ENCODE results near the gene CMSS1. TPM values are rescaled to one million over a fixed set of nuclear protein-coding genes. Genes with fewer than 3 reads are reported as not detected.

Gene CMSS1
- total and polyA plus RNA-seq, 12 donors, result 16.2 to 75.6 (median 33.0) TPM

DNA sequence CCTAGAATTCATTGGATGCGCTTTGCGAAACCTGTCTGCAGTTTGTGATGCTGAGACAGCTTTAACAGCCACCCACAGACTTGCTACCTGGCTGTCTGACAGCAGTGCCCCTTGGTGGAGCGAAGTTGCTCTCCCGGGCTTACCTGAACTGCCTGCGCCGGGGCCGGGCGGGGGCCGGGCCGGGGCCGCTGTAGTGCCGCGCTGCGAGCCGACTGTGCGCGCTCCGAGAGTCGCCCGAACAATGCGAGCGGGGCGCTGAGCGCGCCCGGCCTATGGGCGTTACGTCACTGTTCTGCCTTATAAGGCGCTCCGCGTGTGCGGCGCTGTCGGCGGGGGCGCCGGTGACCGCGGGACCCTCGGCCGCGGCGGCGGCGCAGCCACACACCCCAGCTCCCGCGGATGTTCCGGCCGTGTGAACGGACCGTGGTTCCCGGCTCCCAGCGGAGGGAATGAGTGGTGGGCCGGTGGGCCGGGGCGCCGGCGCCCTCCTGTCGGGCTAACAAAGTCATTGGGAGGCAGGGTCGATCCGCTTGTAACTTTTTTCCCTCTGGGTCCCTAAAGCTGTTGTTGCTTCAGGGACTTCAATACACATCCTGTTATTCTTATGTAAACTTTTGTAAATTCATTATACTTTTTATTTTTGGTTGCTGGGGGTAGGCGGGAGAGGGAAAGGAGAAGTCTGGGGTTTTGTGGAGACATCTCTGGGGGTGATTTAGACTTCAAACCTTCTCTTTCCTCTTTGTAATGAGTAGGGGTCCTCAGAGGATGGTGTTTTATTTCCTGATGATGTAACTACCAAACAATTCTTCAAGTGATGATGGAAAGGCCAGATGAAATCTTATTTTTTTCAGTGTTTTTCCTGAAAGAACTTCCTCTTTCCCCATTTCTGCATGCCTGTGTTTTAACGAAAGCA is 58.5 kb downstream of the CMSS1 start:
- H3K4me3 ChIP-seq, result peak overlapping the region; percentile 9 to 66 (median 43)
- peak overlapping the region; percentile 23 to 94 (median 84) for H3K27ac ChIP-seq
- H3K9me3 ChIP-seq (replicated peaks in 1 of 3), result no peaks in the 10 kb centered on the region
- TF ChIP-seq POLR2A (IDR thresholded peaks at IDR 0.05) (peak; percentile 86 to 88), CTCF (IDR thresholded peaks at IDR 0.05) (peak in 1 of 6 experiments; percentile 9)
- no peaks in the 10 kb centered on the region for H3K27me3 ChIP-seq
- peak; percentile 59 to 87 (median 77) for DNase-seq
- no peaks in the 10 kb centered on the region for H3K36me3 ChIP-seq (replicated peaks in 1 of 2)
- peaks cover 22 to 45% of the 10 kb centered on the region in 2 donors for H3K4me1 ChIP-seq (replicated peaks in 1 of 2)
- intact Hi-C loops (cut with DNase I), result no loop called here
- WGBS, 4 donors, result 5 to 11% (median 6%) methylated on average over 13 to 63 of the region's 63 CpGs

DNA sequence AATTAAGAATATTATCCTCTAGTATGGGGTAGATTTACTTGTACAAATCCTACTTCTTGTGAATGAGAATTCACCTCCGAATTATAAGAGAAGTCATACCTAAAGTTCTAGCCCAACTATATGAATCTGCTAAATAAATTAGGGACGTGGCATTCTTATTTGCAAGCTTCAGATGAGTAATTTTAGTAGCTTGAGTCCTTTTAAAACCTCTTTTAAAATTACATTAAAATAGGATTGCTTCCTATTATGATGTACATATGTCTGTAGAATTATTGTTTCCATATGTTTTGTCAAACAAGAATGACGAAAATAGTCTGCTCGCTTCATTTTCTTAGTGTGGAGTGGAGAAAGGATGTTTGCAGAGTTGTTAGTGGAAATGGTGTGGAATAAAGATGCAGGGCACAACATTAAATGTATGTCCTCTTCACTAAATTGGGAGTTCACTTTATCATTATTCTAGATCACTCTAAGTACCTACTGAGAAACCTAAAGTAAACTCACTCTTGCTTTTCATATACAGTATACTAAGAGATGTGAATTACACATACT is 59.4 kb downstream of the CMSS1 start:
- intact Hi-C loops (cut with DNase I), result no loop called here
- DNase-seq, result no peak
- Histone ChIP-seq H3K4me3 (peak overlapping the region in 1 of 4 donors; percentile 66), H3K36me3 (replicated peaks in 1 of 2) (no peaks in the 10 kb centered on the region), H3K4me1 (replicated peaks in 1 of 2) (peaks cover 19 to 47% of the 10 kb centered on the region in 2 donors), H3K9me3 (replicated peaks in 1 of 3) (no peaks in the 10 kb centered on the region), H3K27ac (peak overlapping the region in 3 of 5 donors; percentile 38 to 87 (median 83)), H3K27me3 (no peaks in the 10 kb centered on the region)
- 83 to 92% (median 89%) methylated on average over 4 of the region's 4 CpGs for WGBS, 4 donors
- TF ChIP-seq POLR2A (IDR thresholded peaks at IDR 0.05), result no peak
- TF ChIP-seq CTCF (IDR thresholded peaks at IDR 0.05), result no peak

GRCh38 chr3:99878005-99878404 is 60.3 kb downstream of the CMSS1 start:
- no peaks in the 10 kb centered on the region for H3K36me3 ChIP-seq (replicated peaks in 1 of 2)
- H3K4me1 ChIP-seq (replicated peaks in 1 of 2), result peaks cover 18 to 48% of the 10 kb centered on the region in 2 donors
- peak overlapping the region in 1 of 5 donors; percentile 38 for H3K27ac ChIP-seq
- H3K4me3 ChIP-seq, result no peak overlapping the region
- DNase-seq, result peak in 2 of 7 donors; percentile 16 to 23
- intact Hi-C loops (cut with DNase I), result no loop called here
- TF ChIP-seq CTCF (IDR thresholded peaks at IDR 0.05) (no peak), POLR2A (IDR thresholded peaks at IDR 0.05) (peak in 1 of 2 donors; percentile 15)
- no peaks in the 10 kb centered on the region for H3K9me3 ChIP-seq (replicated peaks in 1 of 3)
- 90 to 97% (median 94%) methylated on average over 1 of the region's 1 CpG for WGBS, 4 donors
- H3K27me3 ChIP-seq, result no peaks in the 10 kb centered on the region

DNA sequence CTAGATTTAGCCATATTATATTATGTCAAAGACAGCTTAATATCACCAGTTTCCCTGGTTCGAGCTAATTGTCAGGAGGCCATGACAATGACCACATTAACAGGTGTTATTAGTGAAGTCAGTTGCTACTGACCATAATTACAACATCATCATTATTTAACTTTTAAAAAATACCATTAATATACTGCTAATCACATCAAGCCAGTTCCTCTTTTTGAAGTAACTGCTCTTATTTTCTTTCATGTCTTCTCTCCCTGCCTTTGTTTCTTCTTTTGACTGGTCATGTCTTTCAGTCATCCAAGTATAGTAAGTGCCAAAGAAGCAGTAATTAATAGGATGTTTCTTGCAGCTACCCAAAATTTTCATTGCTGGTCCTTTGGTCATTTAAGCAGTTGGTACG is 61.6 kb downstream of the CMSS1 start:
- intact Hi-C loops (cut with DNase I), result no loop called here
- H3K27ac ChIP-seq, result no peak overlapping the region
- no peaks in the 10 kb centered on the region for H3K27me3 ChIP-seq
- H3K9me3 ChIP-seq (replicated peaks in 1 of 3), result no peaks in the 10 kb centered on the region
- H3K4me3 ChIP-seq, result no peak overlapping the region
- TF ChIP-seq POLR2A (IDR thresholded peaks at IDR 0.05), result no peak
- TF ChIP-seq CTCF (IDR thresholded peaks at IDR 0.05), result no peak
- peaks cover 17 to 43% of the 10 kb centered on the region in 2 donors for H3K4me1 ChIP-seq (replicated peaks in 1 of 2)
- no peaks in the 10 kb centered on the region for H3K36me3 ChIP-seq (replicated peaks in 1 of 2)
- 96 to 100% (median 98%) methylated on average over 2 of the region's 2 CpGs for WGBS, 4 donors
- no peak for DNase-seq

Data from adrenal gland (tissue), 12 donors.